IPS-NIHi7 (cell line): ENCODE results near the gene CDKAL1.
"Not testable (repeated sequence)": the region's sequence is repeated elsewhere in the genome, so short reads cannot be mapped to it uniquely, and the experiment has no call there.

Experiments
- DNase-seq: peaks from one replicate; pipeline ENCODE4 v3.0.0; 2012; ENCODE audit warnings: mixed read lengths; ENCODE audit errors: extremely low spot score

Gene CDKAL1

GRCh38 chr6:21208081-21208795 is 674.0 kb downstream of the CDKAL1 start:
- no peak for DNase-seq

DNA sequence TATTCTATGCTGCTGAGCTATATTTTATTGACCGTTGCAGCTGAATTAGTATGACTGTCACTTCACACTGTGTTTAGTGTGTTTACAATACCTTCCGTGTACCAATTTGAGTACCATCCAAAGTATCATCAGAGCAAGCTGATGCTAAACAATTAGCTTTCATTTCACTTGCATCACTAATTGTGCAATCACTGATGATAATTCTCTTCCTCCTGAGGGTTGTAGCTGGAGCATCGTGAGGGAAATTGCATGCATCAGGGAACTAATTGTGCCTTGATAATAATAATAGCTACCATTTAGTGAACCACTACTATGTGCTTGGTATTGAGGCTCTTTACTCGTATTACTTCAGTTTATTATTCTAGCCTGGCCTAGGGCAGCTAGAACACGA is 674.5 kb downstream of the CDKAL1 start:
- DNase-seq = no peak

DNA sequence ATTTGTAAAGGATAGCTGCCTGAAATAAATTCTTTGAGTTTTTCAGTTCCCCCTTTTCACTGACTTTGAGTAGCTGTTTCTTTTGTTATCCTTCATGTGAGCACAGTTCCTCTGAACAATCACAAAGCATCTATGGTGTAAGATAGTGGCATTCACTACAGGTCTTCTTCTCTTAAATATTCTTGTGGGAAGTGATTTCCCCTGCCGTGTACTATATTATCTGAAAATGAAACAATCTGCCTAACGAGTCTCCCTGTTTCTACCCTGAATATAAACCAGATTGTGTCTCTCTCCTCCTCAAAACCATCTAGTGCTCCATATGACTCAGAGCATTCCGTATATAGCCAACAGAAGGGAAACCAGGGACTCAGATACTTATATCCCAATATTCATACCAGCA is 679.2 kb downstream of the CDKAL1 start:
- no peak for DNase-seq

GRCh38 chr6:21214738-21215448 is 680.6 kb downstream of the CDKAL1 start:
- DNase-seq = no peak

DNA sequence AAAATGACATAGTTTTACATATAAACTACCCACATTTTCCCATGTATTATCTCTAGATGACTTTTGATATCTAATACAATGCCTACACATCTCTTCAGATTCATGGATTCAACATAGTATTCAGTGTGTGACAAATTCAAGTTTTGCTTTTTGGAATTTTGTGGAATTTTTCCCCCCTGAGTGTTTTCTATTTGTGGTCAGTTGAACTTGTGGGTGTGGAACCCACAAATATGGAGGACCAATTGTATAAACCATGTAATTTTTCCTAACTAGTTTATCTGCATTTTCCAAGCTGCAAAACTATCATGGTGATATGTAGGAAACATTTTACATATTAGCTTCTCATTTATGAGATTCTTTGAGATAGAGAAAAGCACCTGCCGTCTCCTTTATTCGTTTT is 685.0 kb downstream of the CDKAL1 start:
- no peak for DNase-seq

GRCh38 chr6:21219856-21220255 is 685.6 kb downstream of the CDKAL1 start:
- DNase-seq = no peak

- no peak for DNase-seq
Measured at GRCh38 chr6:21220271-21220987, 686.2 kb downstream of the CDKAL1 start.

GRCh38 chr6:21222656-21223055 is 688.4 kb downstream of the CDKAL1 start:
- no peak for DNase-seq

DNA sequence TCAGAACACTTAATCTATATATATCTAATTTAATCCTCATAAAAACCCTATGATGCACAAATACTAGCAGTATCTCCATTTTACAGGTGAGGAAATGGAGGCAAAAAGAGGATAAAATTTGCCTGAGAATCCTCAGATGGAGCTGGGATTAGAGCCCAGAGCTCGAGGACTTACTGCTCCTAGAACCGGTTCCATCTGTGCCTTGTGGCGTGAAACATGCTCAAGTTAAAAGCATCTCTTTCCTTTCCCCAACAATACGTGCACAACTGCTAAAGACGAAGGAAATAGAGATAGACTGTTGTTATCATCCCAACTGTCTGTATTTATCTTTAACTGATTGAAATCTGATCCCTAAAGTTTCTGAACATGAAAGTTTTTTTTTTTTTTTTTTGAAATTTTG is 691.7 kb downstream of the CDKAL1 start:
- DNase-seq = no peak

- DNase-seq = no peak
Measured at GRCh38 chr6:21227486-21227885, 693.2 kb downstream of the CDKAL1 start.

DNA sequence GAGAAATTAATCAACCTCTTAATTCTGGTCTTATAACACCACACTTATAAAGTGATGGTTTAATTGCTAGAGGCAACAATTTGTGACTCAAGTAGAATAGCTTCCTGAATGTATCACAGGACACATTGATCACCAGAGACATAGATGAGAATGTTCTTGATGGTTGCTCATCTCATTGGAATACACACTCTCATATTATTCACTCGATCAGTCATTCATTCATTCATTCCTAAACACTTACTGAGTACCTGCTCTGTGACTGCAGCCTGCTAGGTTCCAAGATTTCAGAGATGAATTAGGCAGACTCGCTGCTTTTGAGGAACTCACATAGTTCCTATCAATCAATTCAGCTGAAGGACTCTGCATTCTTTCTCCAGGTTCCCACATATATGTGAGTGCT is 694.2 kb downstream of the CDKAL1 start:
- no peak for DNase-seq

GRCh38 chr6:21228876-21229460 is 694.7 kb downstream of the CDKAL1 start:
- DNase-seq = no peak

GRCh38 chr6:21230536-21230935 is 696.3 kb downstream of the CDKAL1 start:
- no peak for DNase-seq

DNA sequence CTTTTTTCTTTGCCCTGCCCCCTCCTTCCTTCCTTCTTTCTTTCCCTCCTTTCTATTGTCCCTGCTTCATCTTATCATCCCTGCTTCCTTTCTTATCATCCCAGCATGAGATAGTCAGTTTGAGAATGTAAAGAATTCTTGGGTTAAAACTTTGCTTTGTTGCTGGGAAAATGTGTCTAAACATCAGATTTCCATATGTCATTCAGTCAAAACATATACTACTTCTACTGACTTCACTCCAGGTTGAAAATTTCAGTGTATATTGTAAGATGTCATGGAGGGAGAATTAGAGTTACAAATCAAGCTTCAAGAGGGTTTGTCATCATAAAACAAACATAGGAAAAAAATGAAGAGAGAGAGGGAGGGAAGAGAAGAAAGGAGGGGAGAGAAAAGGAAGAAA is 700.9 kb downstream of the CDKAL1 start:
- no peak for DNase-seq

DNA sequence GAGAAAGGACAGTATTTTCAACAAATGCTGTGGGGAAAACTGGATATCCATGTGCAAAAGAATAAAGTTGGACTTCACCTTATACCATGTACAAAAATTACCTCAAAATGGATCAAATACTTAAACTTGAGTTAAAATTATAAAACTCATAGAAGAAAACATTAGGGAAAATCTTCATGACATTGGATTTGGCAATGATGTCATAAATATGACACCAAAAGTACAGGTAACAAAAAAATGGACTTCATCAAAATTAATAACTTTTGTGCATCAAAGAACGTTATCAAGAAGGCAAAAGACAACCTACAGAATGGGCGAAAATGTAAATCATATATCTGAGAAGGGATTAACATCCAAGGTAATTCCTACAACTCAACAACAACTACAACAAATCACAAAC is 704.0 kb downstream of the CDKAL1 start:
- DNase-seq = no peak

DNA sequence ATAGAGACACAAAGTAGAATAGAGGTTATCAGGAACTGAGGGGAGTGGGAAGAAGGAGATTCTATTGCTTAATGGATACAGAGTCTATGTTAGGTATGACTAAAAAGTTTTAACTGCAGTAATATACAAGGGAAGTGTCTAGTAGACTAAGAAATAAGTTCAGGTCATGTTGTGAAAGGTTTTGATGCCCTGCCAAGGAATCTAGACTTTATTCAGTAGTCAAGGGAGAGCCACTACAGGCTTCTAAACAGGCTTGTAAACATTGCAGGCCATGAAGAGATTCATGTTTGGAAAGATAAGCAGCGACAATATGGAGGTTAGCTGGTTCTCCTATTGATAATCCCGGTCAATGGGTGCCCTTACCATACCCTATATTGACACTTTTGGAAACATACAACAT is 706.5 kb downstream of the CDKAL1 start:
- no peak for DNase-seq

- DNase-seq = no peak
Measured at GRCh38 chr6:21241231-21242130, 707.2 kb downstream of the CDKAL1 start.

GRCh38 chr6:21244897-21245470 is 710.7 kb downstream of the CDKAL1 start:
- no peak for DNase-seq

GRCh38 chr6:21245488-21245887 is 711.2 kb downstream of the CDKAL1 start:
- DNase-seq = no peak

GRCh38 chr6:21246075-21246474 is 711.8 kb downstream of the CDKAL1 start:
- DNase-seq = no peak

GRCh38 chr6:21254460-21254859 is 720.2 kb downstream of the CDKAL1 start:
- not testable (repeated sequence) for DNase-seq
